Measurements from ENCODE around the gene SYNGR2.

- TF ChIP-seq RAD21 (IDR thresholded peaks at IDR 0.05 in 1 of 2, conservative IDR thresholded peaks at IDR 0.05 in 1 of 2; ENCODE audit: low read depth in 2 of 2, low read length in 2 of 2) (no peak), POLR2A (IDR thresholded peaks at IDR 0.05; ENCODE audit: control extremely low read depth in 1 of 2, low read depth in 2 of 2, low read length in 2 of 2) (no peak), TAF7 (optimal IDR thresholded peaks at IDR 0.05; ENCODE audit: borderline replicate concordance, low read depth, low read length) (no peak), HDAC2 (IDR thresholded peaks at IDR 0.05; ENCODE audit: borderline replicate concordance in 1 of 2, low read depth in 2 of 2, low read length in 2 of 2) (no peak), MAX (IDR thresholded peaks at IDR 0.05) (no peak), CREB1 (IDR thresholded peaks at IDR 0.05) (no peak), NANOG (IDR thresholded peaks at IDR 0.05; ENCODE audit: insufficient read depth, low read depth, low read length, poor library complexity, severe bottlenecking) (no peak), PHF8 (conservative IDR thresholded peaks at IDR 0.05; ENCODE audit: low read depth, low read length) (no peak)
- TF ChIP-seq, protein P1, sequence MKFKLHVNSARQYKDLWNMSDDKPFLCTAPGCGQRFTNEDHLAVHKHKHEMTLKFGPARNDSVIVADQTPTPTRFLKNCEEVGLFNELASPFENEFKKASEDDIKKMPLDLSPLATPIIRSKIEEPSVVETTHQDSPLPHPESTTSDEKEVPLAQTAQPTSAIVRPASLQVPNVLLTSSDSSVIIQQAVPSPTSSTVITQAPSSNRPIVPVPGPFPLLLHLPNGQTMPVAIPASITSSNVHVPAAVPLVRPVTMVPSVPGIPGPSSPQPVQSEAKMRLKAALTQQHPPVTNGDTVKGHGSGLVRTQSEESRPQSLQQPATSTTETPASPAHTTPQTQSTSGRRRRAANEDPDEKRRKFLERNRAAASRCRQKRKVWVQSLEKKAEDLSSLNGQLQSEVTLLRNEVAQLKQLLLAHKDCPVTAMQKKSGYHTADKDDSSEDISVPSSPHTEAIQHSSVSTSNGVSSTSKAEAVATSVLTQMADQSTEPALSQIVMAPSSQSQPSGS (IDR thresholded peaks at IDR 0.05; ENCODE audit: low read length): no peak
Measured at GRCh38 chr17:78125138-78125913, 43.1 kb upstream of the SYNGR2 start.

Measured in H1 (cell line).